ENCODE results near the gene PFKFB3. TPM values are rescaled to one million over a fixed set of nuclear protein-coding genes. Genes with fewer than 3 reads are reported as not detected.

The PFKFB3 gene
- total and polyA plus RNA-seq, 2 experiments from 2014 or later, result 47.6 TPM

DNA sequence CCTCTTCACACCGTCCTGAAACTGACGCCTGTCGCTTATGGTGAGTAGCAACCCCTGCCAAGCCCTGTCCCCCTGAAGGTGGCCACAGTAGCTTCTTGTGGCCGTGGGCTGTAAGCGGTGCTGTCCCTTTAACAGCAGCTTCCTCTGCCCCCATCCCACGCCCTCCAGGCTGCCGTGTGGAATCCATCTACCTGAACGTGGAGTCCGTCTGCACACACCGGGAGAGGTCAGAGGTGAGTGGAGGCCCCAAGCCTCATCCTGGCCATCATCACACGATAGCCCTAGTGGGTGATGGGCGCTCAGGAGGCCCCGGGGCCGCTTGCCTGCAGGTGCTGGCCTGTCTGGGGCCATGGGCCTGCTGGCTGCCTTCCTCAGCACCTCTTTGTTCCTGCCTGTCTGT lies 21.2 kb downstream of the PFKFB3 start:
- peaks cover 10% of the 10 kb centered on the region for H3K4me1 ChIP-seq (ENCODE audit: low read depth)
- TF ChIP-seq CTCF (IDR thresholded peaks at IDR 0.05; ENCODE audit: low read depth, low read length), result no peak
- peak overlapping the region; percentile 91 for H3K27ac ChIP-seq
- H3K9me3 ChIP-seq (ENCODE audit: low read depth), result no peaks in the 10 kb centered on the region
- peaks cover 94% of the 10 kb centered on the region for H3K36me3 ChIP-seq
- no peaks in the 10 kb centered on the region for H3K27me3 ChIP-seq
- DNase-seq (ENCODE audit: low read depth in 1 of 2, low spot score in 1 of 2), result no peak
- H3K4me3 ChIP-seq, result no peak overlapping the region

DNA sequence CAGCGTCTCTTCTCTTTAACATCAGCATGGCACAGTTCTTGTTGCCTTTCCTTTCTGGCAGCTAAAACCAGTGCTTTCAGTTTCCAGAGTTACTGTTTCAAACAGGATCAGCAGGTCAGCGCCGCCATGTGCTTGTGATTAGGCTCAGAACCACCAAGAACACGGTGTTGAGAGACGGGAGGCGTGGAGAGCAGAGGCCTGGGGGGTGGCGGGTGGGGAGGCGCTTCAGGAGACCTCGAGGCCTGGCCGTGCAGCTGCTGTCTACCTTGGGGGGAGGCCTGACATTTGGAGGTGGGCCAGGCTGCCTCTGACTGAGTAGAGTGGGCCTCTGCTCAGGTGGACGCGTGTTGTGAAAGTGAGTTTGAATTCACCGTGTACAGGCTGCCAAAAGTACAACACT lies 22.0 kb downstream of the PFKFB3 start:
- peaks cover 10% of the 10 kb centered on the region for H3K4me1 ChIP-seq (ENCODE audit: low read depth)
- no peak for TF ChIP-seq CTCF (IDR thresholded peaks at IDR 0.05; ENCODE audit: low read depth, low read length)
- H3K4me3 ChIP-seq, result no peak overlapping the region
- H3K27me3 ChIP-seq, result no peaks in the 10 kb centered on the region
- H3K9me3 ChIP-seq (ENCODE audit: low read depth), result no peaks in the 10 kb centered on the region
- peak overlapping the region; percentile 66 for H3K27ac ChIP-seq
- no peak for DNase-seq (ENCODE audit: low read depth in 1 of 2, low spot score in 1 of 2)
- H3K36me3 ChIP-seq, result peaks cover 91% of the 10 kb centered on the region

- no peak for TF ChIP-seq CTCF (IDR thresholded peaks at IDR 0.05; ENCODE audit: low read depth, low read length)
- no peak for DNase-seq (ENCODE audit: low read depth in 1 of 2, low spot score in 1 of 2)
- H3K27ac ChIP-seq, result peak overlapping the region; percentile 66
- H3K4me1 ChIP-seq (ENCODE audit: low read depth), result peaks cover 10% of the 10 kb centered on the region
- no peak overlapping the region for H3K4me3 ChIP-seq
- H3K9me3 ChIP-seq (ENCODE audit: low read depth), result no peaks in the 10 kb centered on the region
- peaks cover 92% of the 10 kb centered on the region for H3K36me3 ChIP-seq
- no peaks in the 10 kb centered on the region for H3K27me3 ChIP-seq
Observed at GRCh38 chr10:6225263-6225814, 22.6 kb downstream of the PFKFB3 start.

- H3K9me3 ChIP-seq (ENCODE audit: low read depth), result no peaks in the 10 kb centered on the region
- no peak overlapping the region for H3K4me3 ChIP-seq
- H3K27ac ChIP-seq, result peak overlapping the region; percentile 28
- H3K4me1 ChIP-seq (ENCODE audit: low read depth), result peaks cover 10% of the 10 kb centered on the region
- no peaks in the 10 kb centered on the region for H3K27me3 ChIP-seq
- H3K36me3 ChIP-seq, result peaks cover 85% of the 10 kb centered on the region
- TF ChIP-seq CTCF (IDR thresholded peaks at IDR 0.05; ENCODE audit: low read depth, low read length), result no peak
- no peak for DNase-seq (ENCODE audit: low read depth in 1 of 2, low spot score in 1 of 2)
Observed at GRCh38 chr10:6226216-6226615, 23.5 kb downstream of the PFKFB3 start.

DNA sequence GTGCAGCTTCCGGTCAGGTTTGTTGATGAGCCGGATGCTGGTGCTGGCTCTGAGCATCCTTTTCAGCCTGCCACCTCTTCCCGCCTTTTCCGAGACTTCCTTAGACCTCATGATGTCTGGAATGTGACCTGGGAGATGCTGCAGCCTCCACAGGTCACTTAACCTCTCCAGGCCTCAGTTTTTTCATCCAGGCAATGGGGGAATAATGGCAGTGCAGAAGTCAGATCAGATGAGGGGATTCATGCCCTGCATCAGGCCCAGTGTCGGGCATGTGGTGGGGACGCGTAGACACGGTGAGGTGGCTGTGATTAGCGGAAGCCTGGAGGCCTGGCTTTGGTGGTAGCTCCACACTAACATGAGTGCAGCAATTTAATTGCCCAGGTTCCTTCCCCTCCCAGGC lies 24.6 kb downstream of the PFKFB3 start:
- no peak for TF ChIP-seq CTCF (IDR thresholded peaks at IDR 0.05; ENCODE audit: low read depth, low read length)
- no peak overlapping the region for H3K27ac ChIP-seq
- no peaks in the 10 kb centered on the region for H3K4me1 ChIP-seq (ENCODE audit: low read depth)
- no peak for DNase-seq (ENCODE audit: low read depth in 1 of 2, low spot score in 1 of 2)
- H3K27me3 ChIP-seq, result no peaks in the 10 kb centered on the region
- H3K36me3 ChIP-seq, result peaks cover 85% of the 10 kb centered on the region
- H3K9me3 ChIP-seq (ENCODE audit: low read depth), result no peaks in the 10 kb centered on the region
- H3K4me3 ChIP-seq, result no peak overlapping the region
